Esophagus muscularis mucosa (tissue), 3 donors: Measurements from ENCODE around the gene GRB2.

Source experiments
- POLR2A ChIP-seq: fragments of 450-650 bp; IDR thresholded peaks from one replicate; pipeline ENCODE4 v1.6.1; 2017; ENCODE audit warnings: antibody characterized with exemption, moderate library complexity, mild to moderate bottlenecking, low read depth
- POLR2AphosphoS5 ChIP-seq, 2 donors: sonication (generic); formaldehyde crosslinking; IDR thresholded peaks; one replicate each; pipeline ENCODE4 v1.6.1; 2017; ENCODE audit warnings: antibody characterized with exemption in 2 of 2
- TF ChIP-seq, protein P1 (sequence below), 3 experiments: fragments of 200-600 bp in 2 of 3; fragments of 450-650 bp in 1 of 3; sonication (generic) in 2 of 3; IDR thresholded peaks; one replicate each; pipeline ENCODE4 v1.5.1; 2017 to 2019; ENCODE audit warnings: antibody characterized with exemption in 3 of 3, mild to moderate bottlenecking in 2 of 3, moderate library complexity in 1 of 3

DNA sequence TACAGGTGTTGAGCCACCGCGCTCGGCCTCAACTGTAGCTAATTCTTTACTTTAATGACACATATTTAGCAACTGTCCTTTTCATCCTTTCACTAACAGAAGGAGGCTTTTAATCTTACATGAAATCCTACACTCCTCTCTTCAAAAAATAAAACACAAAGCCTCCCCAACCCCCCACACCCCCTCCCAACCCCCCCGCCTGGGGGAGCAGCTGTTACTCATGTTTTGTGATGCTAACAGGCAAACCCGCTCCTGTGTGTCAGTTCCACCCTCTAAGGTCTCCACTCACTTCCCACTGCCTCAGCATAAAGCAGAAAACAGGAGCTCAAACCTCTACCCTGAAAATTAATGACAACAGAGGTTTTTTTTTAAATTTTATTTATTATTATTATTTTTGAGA lies 60.8 kb downstream of the GRB2 start:
- TF ChIP-seq, protein P1, sequence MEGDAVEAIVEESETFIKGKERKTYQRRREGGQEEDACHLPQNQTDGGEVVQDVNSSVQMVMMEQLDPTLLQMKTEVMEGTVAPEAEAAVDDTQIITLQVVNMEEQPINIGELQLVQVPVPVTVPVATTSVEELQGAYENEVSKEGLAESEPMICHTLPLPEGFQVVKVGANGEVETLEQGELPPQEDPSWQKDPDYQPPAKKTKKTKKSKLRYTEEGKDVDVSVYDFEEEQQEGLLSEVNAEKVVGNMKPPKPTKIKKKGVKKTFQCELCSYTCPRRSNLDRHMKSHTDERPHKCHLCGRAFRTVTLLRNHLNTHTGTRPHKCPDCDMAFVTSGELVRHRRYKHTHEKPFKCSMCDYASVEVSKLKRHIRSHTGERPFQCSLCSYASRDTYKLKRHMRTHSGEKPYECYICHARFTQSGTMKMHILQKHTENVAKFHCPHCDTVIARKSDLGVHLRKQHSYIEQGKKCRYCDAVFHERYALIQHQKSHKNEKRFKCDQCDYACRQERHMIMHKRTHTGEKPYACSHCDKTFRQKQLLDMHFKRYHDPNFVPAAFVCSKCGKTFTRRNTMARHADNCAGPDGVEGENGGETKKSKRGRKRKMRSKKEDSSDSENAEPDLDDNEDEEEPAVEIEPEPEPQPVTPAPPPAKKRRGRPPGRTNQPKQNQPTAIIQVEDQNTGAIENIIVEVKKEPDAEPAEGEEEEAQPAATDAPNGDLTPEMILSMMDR (IDR thresholded peaks at IDR 0.05) = no peak
- TF ChIP-seq POLR2AphosphoS5 (IDR thresholded peaks at IDR 0.05) (no peak), POLR2A (no peak)
